K562 (cell line): ENCODE results near the gene GRAMD2A. TPM values are rescaled to one million over a fixed set of nuclear protein-coding genes. Genes with fewer than 3 reads are reported as not detected.

Experiments
- ATAC-seq: fragments of 200-7000 bp; cut with Tn5 transposase; 3 replicates; pipeline ENCODE4 v1.9.1; 2020; ENCODE audit warnings: moderate library complexity
- BruUV-seq: library from RNA; stranded (reverse); fragments of 400-500 nt; replicated peaks from 2 replicates; lab custom pipeline; 2021; lab: Mats Ljungman, UMichigan
- CTCF ChIA-PET: fragments of 300-600 bp; formaldehyde crosslinking; extraction: SDS; loops from one replicate; lab custom pipeline; 2021; ENCODE audit warnings: low intra/inter-chr PET ratio; lab: Yijun Ruan, JAX
- POLR2A ChIA-PET: fragments of 300-600, 350-650 bp; sonication (Branson Sonifier 250); formaldehyde crosslinking; extraction: SDS; loops from one replicate; lab custom pipeline; 2021; ENCODE audit warnings: antibody characterized with exemption, inconsistent platforms; lab: Yijun Ruan, JAX
- DNase-seq, 4 experiments: peaks; one replicate each; pipeline versions ENCODE4 v3.0.0 to v3.0.0-alpha.2; 2011 to 2018; ENCODE audit warnings: low spot score in 3 of 4, mixed read lengths in 3 of 4; ENCODE audit errors: extremely low read depth in 1 of 4
- FAIRE-seq: peaks from 2 replicates; lab custom pipeline; 2011; peaks lifted over from hg19 to GRCh38; lab: Jason Lieb, UNC
- H2AFZ ChIP-seq: 2 replicates; pipeline ENCODE4 v1.6.0; 2011; ENCODE audit warnings: low read depth, low read length, control low read depth, inconsistent platforms
- H3K27ac ChIP-seq: fragments of 200-600 bp; 3 replicates; pipeline ENCODE4 v1.8.0; 2011; ENCODE audit warnings: low read depth, mild to moderate bottlenecking, control low read depth, inconsistent platforms, low read length, moderate library complexity, mixed read lengths; ENCODE audit errors: extremely low read depth
- H3K27me3 ChIP-seq, 2 experiments: fragments of 300-600 bp in 1 of 2; 2 replicates in 1 of 2; 3 replicates in 1 of 2; pipeline versions ENCODE4 v1.6.0 to v1.8.0; 2011; ENCODE audit warnings: inconsistent platforms in 2 of 2, low read length in 2 of 2, mild to moderate bottlenecking in 1 of 2, mixed read lengths in 1 of 2, moderate library complexity in 1 of 2; ENCODE audit not compliant: control insufficient read depth in 2 of 2, insufficient read depth in 2 of 2
- H3K36me3 ChIP-seq: fragments of 300-600 bp; 3 replicates; pipeline ENCODE4 v1.8.0; 2011; ENCODE audit warnings: mild to moderate bottlenecking, low read length, inconsistent platforms; ENCODE audit not compliant: control insufficient read depth, insufficient read depth
- H3K4me1 ChIP-seq, 2 experiments: fragments of 200-600 bp in 1 of 2; replicated peaks in 1 of 2; 2 replicates in 1 of 2; 3 replicates in 1 of 2; pipeline versions ENCODE4 v1.5.1 to v1.8.0; 2011; ENCODE audit warnings: inconsistent platforms in 2 of 2, low read length in 2 of 2, mild to moderate bottlenecking in 1 of 2, mixed read lengths in 1 of 2, moderate library complexity in 1 of 2; ENCODE audit not compliant: control insufficient read depth in 2 of 2, insufficient read depth in 2 of 2
- H3K4me2 ChIP-seq: 2 replicates; pipeline ENCODE4 v1.6.1; 2011; ENCODE audit warnings: low read length, control low read depth, inconsistent platforms, mixed read lengths; ENCODE audit not compliant: insufficient read depth
- H3K4me3 ChIP-seq: fragments of 200-600 bp; sonication (generic), shearing (Covaris generic); 2 replicates; pipeline ENCODE4 v1.5.1; 2016; ENCODE audit warnings: control low read depth, inconsistent platforms
- H3K79me2 ChIP-seq: fragments of 200-600 bp; 3 replicates; pipeline ENCODE4 v1.8.0; 2011; ENCODE audit warnings: low read length, inconsistent platforms; ENCODE audit not compliant: control insufficient read depth, insufficient read depth
- H3K9ac ChIP-seq, 2 experiments: 2 replicates each; pipeline versions ENCODE4 v1.6.0 to v1.6.1; 2011; ENCODE audit warnings: low read depth in 2 of 2, low read length in 2 of 2, control low read depth in 1 of 2, inconsistent platforms in 1 of 2, mild to moderate bottlenecking in 1 of 2, mixed read lengths in 1 of 2; ENCODE audit not compliant: insufficient read depth in 1 of 2
- H3K9me1 ChIP-seq: one replicate; pipeline ENCODE4 v1.6.0; 2011; ENCODE audit warnings: inconsistent platforms, mild to moderate bottlenecking, low read length, moderate library complexity; ENCODE audit not compliant: control insufficient read depth, insufficient read depth
- H3K9me3 ChIP-seq: replicated peaks from 2 replicates; pipeline ENCODE4 v1.5.1; 2011; ENCODE audit warnings: low read depth, low read length, inconsistent platforms; ENCODE audit not compliant: control insufficient read depth, insufficient read depth
- H4K20me1 ChIP-seq: replicated peaks from 2 replicates; pipeline ENCODE4 v1.6.1; 2011; ENCODE audit warnings: low read length, inconsistent platforms, mixed read lengths; ENCODE audit not compliant: control insufficient read depth, insufficient read depth
- HDAC6 ChIP-seq: IDR thresholded peaks from 2 replicates; pipeline ENCODE4 v1.6.1; 2012; ENCODE audit warnings: low read depth, mild to moderate bottlenecking, control low read depth, inconsistent platforms, low read length, moderate library complexity
- MCM5 ChIP-seq: fragments of 450-650 bp; IDR thresholded peaks from 2 replicates; pipeline ENCODE4 v1.6.1; 2016; ENCODE audit warnings: low read depth
- WGBS: fragments of 100-300 bp; shearing (Covaris generic); methylation state at CpG from one replicate; pipeline ENCODE4 v1.1.6; 2016; ENCODE audit warnings: low coverage, mixed read lengths; ENCODE audit not compliant: insufficient coverage; ENCODE audit errors: missing lambda C conversion rate; 5-methylcytosine and 5-hydroxymethylcytosine counted together
- in situ Hi-C: fragments of 300-500 bp; cut with MboI; formaldehyde crosslinking; loops from 4 replicates; pipeline ENCODE4 v1.15.0; 2018; ENCODE audit warnings: inconsistent platforms, mixed read lengths
- intact Hi-C: fragments of 100-400 bp; cut with micrococcal nuclease; formaldehyde crosslinking; loops from 2 replicates; pipeline ENCODE4 v1.14.2; 2022
- polyA plus RNA-seq, 8 experiments: library from polyadenylated mRNA; depleted of rRNA in 4 of 8; stranded (reverse) in 5 of 8; unstranded in 3 of 8; fragments of >200 nt; fragmentation: Nextera tagmentation in 2 of 8; fragmentation: Illumina TruSeq in 1 of 8; extraction: Ambion mirVana in 2 of 8; extraction: Trizol in 1 of 8; gene quantifications; 2 replicates each; pipeline versions ENCODE4 v1.2.1 to v1.2.3, GENCODE V29; 2011 to 2014; ENCODE audit warnings: inconsistent platforms in 1 of 8, missing spikeins in 1 of 8
- total RNA-seq, 7 experiments: library from RNA; depleted of rRNA in 6 of 7; stranded (reverse); fragments of >200 nt in 6 of 7; fragmentation: Illumina TruSeq in 2 of 7; extraction: Trizol in 2 of 7; gene quantifications; 2 replicates each; pipeline versions ENCODE4 v1.2.1 to v1.2.3, GENCODE V29; 2011 to 2021; ENCODE audit warnings: low replicate concordance in 1 of 7
- TF ChIP-seq, protein P1 (sequence below): conservative IDR thresholded peaks from 2 replicates; pipeline ENCODE4 v1.6.1; 2011; ENCODE audit warnings: low read depth, mild to moderate bottlenecking, low read length; ENCODE audit not compliant: control insufficient read depth
- TF ChIP-seq, protein P2 (sequence below): fragments of 250-450 bp; sonication (Bioruptor Pico); IDR thresholded peaks from 2 replicates; pipeline ENCODE4 v1.4.0; 2020; ENCODE audit warnings: mild to moderate bottlenecking, moderate library complexity, borderline replicate concordance

Gene GRAMD2A
- total and polyA plus RNA-seq, 9 of the 15 experiments (the other 6 are each of a cell fraction or from before 2014, with no cell fraction given): 0.08 to 0.22 TPM; not detected in 7

DNA sequence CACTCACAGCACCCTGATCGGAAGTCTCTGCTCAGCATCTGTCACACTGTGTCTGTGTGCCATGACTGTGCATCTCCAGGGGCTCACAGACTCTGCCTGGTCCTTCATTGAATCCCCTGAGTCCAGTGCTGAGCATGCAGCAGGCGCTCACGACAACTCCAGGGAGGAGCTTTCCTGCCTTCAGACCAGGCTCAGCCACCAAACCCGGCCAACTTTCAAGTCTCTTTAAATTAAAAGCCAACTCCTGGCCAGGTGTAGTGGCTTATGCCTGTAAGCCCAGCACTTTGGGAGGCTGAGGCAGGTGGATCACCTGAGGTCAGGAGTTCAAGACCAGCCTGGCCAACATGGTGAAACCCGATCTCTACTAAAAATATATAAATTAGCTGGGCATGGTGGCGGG is 24.2 kb downstream of the GRAMD2A start:
- CTCF ChIA-PET: no interaction called here
- Histone ChIP-seq H3K9me3 (no peaks in the 10 kb centered on the region), H3K4me1 (peaks cover 0 to 12% of the 10 kb centered on the region in 2 experiments; a peak in 3 of 5 replicates), H3K4me2 (no peak overlapping the region), H4K20me1 (peaks cover 13% of the 10 kb centered on the region; the same call in 1 of the 2 replicates), H3K27ac (no peak overlapping the region), H3K4me3 (no peak overlapping the region), H3K9ac (no peak overlapping the region), H3K36me3 (no peaks in the 10 kb centered on the region), H3K9me1 (no peaks in the 10 kb centered on the region), H3K27me3 (peaks cover 32 to 82% of the 10 kb centered on the region in 2 experiments), H3K79me2 (no peaks in the 10 kb centered on the region), H2AFZ (no peak overlapping the region)
- POLR2A ChIA-PET: no interaction called here
- no peak for FAIRE-seq
- in situ Hi-C loops: no loop called here
- TF ChIP-seq, protein P1, sequence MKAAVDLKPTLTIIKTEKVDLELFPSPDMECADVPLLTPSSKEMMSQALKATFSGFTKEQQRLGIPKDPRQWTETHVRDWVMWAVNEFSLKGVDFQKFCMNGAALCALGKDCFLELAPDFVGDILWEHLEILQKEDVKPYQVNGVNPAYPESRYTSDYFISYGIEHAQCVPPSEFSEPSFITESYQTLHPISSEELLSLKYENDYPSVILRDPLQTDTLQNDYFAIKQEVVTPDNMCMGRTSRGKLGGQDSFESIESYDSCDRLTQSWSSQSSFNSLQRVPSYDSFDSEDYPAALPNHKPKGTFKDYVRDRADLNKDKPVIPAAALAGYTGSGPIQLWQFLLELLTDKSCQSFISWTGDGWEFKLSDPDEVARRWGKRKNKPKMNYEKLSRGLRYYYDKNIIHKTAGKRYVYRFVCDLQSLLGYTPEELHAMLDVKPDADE: no peak
- TF ChIP-seq HDAC6: no peak
- no peak for TF ChIP-seq MCM5
- TF ChIP-seq, protein P2, sequence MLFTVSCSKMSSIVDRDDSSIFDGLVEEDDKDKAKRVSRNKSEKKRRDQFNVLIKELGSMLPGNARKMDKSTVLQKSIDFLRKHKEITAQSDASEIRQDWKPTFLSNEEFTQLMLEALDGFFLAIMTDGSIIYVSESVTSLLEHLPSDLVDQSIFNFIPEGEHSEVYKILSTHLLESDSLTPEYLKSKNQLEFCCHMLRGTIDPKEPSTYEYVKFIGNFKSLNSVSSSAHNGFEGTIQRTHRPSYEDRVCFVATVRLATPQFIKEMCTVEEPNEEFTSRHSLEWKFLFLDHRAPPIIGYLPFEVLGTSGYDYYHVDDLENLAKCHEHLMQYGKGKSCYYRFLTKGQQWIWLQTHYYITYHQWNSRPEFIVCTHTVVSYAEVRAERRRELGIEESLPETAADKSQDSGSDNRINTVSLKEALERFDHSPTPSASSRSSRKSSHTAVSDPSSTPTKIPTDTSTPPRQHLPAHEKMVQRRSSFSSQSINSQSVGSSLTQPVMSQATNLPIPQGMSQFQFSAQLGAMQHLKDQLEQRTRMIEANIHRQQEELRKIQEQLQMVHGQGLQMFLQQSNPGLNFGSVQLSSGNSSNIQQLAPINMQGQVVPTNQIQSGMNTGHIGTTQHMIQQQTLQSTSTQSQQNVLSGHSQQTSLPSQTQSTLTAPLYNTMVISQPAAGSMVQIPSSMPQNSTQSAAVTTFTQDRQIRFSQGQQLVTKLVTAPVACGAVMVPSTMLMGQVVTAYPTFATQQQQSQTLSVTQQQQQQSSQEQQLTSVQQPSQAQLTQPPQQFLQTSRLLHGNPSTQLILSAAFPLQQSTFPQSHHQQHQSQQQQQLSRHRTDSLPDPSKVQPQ (CRISPR knock-in tag): no peak
- ATAC-seq: no peak
- BruUV-seq: no TSS peak
- intact Hi-C loops: no loop called here
- DNase-seq: no peak
- 1% methylated on average over 6 of the region's 6 CpGs for WGBS
